GM19238 (cell line): Measurements from ENCODE around the gene FOLR3.
"Not testable (repeated sequence)": the region's sequence is repeated elsewhere in the genome, so short reads cannot be mapped to it uniquely, and the experiment has no call there.

Source experiments
- DNase-seq: peaks from one replicate; pipeline ENCODE4 v3.0.0; 2011; ENCODE audit warnings: low spot score; ENCODE audit not compliant: insufficient read length

FOLR3 gene

DNA sequence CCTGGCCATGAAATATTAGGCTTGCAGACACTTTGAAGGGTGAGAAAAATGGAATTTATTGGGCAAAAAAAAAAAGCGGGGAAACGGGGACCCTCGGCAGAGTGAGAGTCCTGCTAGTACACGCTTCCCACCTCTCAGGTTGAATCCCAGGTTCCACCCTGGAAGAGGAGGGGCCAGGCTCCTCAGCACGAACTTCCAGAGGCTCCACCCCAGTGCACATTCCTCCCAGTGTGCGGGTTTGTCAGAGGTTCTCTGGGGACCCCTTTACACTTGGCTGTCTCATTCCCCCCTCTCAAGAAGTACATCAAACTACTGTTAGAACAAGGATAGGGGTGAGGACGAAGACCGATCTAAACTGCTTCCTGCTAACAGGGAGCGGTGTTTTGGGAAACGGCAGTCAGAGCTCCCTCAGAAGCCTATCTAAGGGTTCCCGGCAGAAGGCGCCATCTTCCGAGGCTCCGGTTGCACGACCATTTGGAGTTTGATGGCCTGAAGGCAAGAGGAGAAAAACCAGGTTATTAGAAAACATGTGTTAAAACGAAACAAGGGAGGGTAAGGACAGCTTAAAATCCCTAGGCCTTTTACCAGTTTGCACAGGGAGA is 27.5 kb downstream of the FOLR3 start:
- DNase-seq = no peak

DNA sequence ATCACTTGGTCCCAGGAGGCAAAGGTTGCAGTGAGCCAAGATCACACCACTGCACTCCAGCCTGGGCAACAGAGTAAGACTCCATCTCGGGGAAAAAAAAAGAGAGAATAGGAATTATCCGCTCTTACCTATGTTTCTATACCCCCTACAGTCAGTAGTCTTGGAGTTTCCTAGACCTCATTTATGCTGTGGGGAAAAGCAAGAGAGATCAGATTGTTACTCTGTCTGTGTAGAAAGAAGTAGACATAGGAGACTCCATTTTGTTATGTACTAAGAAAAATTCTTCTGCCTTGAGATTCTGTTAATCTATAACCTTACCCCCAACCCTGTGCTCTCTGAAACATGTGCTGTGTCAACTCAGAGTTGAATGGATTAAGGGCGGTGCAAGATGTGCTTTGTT is 28.7 kb downstream of the FOLR3 start:
- not testable (repeated sequence) for DNase-seq

GRCh38 chr11:72169046-72169555 is 33.6 kb downstream of the FOLR3 start:
- DNase-seq = not testable (repeated sequence)

DNA sequence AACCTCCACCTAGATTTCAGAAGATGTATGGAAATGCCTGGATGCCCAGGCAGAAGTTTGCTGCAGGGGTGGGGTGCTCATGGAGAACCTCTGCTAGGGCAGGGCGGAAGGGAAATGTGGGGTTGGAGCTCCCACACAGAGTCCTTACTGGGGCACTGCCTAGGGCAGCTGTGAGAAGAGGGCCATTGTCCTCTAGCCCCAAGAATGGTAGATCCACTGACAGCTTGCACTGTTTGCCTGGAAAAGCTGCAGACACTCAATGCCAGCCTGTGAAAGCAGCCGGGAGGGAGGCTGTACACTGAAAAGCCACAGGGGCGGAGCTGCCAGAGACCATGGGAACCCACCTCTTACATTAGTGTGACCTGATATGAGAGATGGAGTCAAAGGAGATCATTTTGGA is 34.2 kb downstream of the FOLR3 start:
- not testable (repeated sequence) for DNase-seq

DNA sequence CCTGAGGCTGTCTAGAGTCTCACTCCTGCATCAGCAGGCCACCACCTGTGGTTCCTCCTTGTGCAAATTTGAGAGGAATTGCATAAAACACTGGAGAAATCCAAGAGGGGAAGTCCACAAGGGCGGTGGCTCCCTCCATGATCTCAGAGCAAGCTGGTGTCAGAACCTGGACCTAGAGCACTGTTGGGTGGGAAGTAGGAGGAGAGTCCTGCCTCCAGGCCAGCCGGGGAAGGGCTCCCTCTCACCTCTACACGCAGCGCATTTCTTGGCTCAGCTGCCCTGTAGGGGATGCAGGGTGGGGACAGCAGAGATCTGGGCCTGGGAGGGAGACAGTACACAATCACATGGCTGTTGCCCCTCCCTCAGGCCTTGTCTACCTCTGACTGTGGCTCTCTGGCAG is 36.5 kb downstream of the FOLR3 start:
- not testable (repeated sequence) for DNase-seq

DNA sequence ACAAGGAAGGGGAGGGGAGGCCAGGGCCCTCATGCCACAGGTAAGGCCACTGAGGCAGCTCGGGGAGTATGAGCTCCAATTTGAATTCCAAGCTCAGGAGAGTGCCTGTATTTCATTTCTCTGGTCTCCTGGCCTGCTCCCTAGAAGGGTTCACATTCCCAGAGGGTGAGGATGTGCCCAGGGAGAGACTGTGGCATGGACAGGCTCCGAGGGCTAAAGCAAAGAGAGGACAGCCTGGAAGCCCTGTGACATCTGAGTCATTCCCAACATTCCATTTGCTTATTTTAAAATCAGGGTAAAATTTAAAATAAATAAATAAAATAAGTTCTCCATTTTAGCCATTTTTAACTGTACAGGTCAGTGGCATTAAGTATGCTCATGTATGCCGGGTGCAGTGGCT is 37.8 kb downstream of the FOLR3 start:
- no peak for DNase-seq

DNA sequence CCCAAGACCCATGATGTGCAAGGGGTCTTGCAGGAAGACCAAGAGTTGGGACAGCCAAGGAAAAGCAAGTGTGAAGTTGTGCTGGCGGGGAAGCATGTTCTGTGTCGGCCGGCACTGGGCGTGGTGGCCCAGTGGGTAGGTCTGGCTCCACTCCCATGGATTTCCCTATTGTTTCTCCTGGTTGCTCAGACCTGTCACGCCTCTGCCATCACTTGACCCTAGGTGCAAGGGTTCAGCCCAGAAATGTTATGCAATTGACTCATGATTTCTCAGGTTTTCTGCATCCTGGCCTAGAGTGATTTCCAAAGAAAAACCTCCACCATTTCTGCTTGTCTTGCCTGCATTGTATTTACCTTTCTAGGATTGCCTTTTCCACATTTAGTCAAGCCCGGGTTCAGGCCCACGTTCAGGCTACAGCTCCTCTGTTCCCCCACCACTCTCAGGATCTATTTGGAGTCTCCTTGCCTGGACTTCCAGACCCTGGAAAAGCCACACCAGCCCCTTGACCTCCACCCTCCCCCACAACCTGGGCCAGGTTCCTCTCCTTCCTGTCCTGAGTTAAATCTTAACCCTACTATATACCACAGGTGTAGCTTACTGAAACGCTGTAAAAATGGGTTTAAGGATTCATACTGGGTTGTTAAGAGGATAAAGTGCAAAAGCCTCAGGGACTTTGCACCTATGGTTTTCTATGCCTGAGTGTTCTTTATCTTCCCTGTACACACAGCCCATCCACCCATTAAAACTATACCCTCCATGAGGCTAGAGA is 39.0 kb downstream of the FOLR3 start:
- DNase-seq = no peak

DNA sequence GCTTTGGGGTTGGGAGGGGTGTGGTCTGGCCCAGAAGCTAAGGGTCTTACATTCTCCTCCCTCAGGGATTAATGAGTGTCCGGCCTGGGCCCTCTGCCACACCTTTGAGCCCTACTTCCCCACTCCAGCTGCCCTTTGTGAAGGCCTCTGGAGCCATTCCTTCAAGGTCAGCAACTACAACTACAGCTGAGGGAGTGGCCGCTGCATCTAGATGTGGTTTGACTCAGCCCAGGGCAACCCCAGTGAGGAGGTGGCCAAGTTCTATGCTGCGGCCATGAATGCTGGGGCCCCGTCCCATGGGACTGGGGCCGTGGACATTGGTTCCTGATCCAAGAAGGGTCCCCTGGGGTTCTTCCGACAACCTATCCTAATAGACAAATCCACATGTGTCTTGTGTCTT is 42.1 kb downstream of the FOLR3 start:
- no peak for DNase-seq

- DNase-seq = no peak
These were observed 43.7 kb downstream of the FOLR3 start for GRCh38 chr11:72179049-72179803.

DNA sequence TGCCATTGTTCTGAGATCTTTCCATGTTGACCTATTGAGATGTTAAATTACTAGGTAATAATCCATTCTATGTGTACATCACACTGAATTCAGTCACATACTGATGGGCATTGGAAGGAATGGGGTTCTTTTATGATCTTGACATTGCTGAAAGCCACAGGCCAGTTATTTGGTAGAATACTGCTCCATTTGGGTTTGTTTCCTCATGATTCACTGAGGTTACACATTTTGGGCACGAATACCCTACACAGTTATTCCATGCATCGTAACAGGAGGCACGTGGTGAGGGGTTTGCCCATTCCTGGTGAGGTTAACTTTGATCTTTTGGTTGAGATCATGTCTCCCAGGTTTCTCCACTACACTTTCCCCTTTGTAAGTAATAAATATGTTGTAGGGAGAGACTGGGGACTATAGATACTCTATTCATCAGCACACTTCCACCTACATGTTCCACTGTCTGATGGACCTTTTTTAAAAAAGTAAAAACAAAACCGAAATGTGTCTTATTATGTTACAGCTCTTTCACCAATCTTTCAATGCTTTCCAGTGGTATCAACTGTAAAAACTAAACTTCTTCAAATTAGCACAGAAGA is 44.4 kb downstream of the FOLR3 start:
- no peak for DNase-seq

DNA sequence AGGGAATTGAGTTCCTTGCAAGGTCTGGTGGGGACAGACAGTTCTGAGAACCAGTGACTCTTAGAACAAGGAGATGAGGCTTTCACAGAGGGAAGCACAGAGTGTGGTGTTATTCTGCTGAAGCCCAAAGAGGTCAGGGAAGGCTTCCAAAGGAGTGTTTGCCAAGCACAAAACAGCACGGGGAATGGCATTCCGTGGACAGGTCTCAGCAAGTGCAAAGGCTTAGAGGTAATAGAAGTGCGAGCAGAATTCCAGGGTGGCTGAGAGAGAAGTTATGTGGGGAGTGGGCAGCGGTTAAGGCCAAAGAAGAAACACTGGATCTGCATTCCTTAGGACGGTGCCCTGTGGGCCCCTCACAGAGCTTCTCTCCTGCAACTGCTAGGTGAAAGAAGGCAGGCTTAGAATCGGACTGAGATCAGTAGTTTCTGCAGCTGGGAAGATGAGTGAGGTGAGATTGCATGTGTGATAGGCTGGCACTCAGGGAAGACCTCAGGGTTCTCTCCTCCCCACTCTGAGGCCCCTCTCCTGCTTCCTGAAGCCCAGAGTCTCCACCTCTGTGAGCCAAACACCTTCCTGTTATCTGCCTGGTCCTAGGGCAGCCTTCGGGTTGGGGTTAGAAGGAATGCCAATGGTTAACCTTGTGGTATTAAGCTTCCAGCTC is 45.5 kb downstream of the FOLR3 start:
- DNase-seq = not testable (repeated sequence)

DNA sequence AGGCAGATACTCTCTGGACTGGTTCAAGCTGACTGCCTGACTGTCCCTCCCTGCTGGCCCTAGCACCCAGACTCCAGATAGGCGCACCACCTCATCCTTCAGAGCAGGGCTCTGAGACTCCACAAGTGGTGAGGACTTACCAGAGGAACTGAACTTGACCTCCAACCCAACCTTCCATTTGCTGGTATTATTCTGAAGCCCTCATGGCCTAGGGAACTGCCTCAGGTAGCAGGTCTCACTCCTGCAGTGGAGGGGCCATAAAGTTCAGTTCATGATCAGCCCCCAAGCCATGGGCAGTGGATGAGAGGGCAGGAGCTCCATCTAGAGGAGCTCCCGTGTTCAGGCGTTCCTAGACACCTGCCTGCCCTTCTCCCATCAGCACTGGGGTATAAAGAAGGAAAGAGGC is 46.0 kb downstream of the FOLR3 start:
- not testable (repeated sequence) for DNase-seq

- DNase-seq = no peak
These were observed 52.7 kb downstream of the FOLR3 start for GRCh38 chr11:72188267-72188666.
